Measurements from ENCODE around the gene LRP1B. TPM values are rescaled to one million over a fixed set of nuclear protein-coding genes. Genes with fewer than 3 reads are reported as not detected.
A peak's percentile ranks its signal among the peaks of the same experiment; 100 is the strongest.

Gene LRP1B
- total RNA-seq, 6 experiments from 2014 or later = 0.06 to 1.7 (median 0.15) TPM; not detected in 1

DNA sequence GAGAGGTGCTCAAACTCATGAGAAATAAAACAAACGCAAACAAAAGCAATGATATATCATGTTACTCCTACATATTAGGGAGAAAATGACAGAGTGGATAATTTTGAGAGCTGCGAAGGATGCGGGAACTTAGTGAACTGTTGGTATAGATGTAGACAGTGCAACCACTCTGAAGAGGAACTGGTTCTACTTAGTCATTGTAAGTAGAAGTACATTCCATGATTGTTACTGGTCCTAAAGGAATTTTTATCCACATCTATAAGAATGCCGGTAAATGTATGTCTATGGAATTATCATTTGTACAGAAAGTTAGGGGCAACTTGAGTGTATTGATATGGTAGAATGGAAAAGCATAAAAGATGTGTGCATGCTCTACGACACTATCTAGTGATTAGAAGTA lies 1238.4 kb downstream of the LRP1B start:
- DNase-seq = no peak
- 73% methylated on average over 5 of the region's 5 CpGs for WGBS (ENCODE audit: insufficient coverage, low coverage, low lambda C conversion rate, missing lambda C conversion rate)
- Histone ChIP-seq H3K27ac (no peak overlapping the region), H3K9me3 (no peaks in the 10 kb centered on the region), H3K27me3 (no peaks in the 10 kb centered on the region), H3K36me3 (no peaks in the 10 kb centered on the region), H3K4me1 (no peaks in the 10 kb centered on the region), H3K4me3 (no peak overlapping the region)
- no peak for ATAC-seq
- intact Hi-C loops (cut with DNase I) = no loop called here
- TF ChIP-seq POLR2A (IDR thresholded peaks at IDR 0.05) = no peak
- TF ChIP-seq, protein P1, sequence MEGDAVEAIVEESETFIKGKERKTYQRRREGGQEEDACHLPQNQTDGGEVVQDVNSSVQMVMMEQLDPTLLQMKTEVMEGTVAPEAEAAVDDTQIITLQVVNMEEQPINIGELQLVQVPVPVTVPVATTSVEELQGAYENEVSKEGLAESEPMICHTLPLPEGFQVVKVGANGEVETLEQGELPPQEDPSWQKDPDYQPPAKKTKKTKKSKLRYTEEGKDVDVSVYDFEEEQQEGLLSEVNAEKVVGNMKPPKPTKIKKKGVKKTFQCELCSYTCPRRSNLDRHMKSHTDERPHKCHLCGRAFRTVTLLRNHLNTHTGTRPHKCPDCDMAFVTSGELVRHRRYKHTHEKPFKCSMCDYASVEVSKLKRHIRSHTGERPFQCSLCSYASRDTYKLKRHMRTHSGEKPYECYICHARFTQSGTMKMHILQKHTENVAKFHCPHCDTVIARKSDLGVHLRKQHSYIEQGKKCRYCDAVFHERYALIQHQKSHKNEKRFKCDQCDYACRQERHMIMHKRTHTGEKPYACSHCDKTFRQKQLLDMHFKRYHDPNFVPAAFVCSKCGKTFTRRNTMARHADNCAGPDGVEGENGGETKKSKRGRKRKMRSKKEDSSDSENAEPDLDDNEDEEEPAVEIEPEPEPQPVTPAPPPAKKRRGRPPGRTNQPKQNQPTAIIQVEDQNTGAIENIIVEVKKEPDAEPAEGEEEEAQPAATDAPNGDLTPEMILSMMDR (IDR thresholded peaks at IDR 0.05) = no peak

DNA sequence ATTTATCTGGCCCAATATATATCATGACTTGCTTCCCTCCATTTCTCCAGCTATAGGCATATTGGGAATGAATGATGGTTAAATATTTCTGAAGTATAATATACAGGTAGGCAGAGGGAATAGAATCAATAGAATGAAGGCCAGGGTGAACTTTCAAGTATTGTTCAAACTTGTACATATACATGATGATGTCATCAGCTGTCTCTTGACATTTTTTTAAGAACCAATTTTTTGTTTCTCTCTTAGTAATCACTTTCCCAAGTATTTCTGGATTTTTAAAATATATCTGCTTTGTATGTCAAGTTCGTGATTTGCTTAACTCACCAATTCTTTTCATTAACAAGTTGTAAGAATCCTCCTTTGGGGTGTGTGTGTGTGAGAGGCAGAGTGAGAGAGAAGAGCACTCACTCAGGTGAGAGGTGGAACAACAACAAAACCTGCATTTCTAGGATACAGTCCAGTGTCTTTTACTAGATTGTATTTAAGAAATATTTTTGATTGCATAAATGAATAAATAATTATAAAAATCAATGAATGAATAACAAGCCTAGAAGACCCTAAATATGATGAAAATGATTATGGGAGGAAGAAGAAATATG lies 1239.1 kb downstream of the LRP1B start:
- Histone ChIP-seq H3K4me3 (no peak overlapping the region), H3K27ac (no peak overlapping the region), H3K36me3 (no peaks in the 10 kb centered on the region), H3K9me3 (no peaks in the 10 kb centered on the region), H3K4me1 (no peaks in the 10 kb centered on the region), H3K27me3 (no peaks in the 10 kb centered on the region)
- ATAC-seq (no peak), DNase-seq (no peak)
- intact Hi-C loops (cut with DNase I) = no loop called here
- TF ChIP-seq POLR2A (IDR thresholded peaks at IDR 0.05) = no peak
- TF ChIP-seq, protein P1 (IDR thresholded peaks at IDR 0.05) = peak in 3 of 4 donors; percentile 12 to 23 (median 17)
- 18% methylated on average over 1 of the region's 1 CpG for WGBS (ENCODE audit: insufficient coverage, low coverage, low lambda C conversion rate, missing lambda C conversion rate)

DNA sequence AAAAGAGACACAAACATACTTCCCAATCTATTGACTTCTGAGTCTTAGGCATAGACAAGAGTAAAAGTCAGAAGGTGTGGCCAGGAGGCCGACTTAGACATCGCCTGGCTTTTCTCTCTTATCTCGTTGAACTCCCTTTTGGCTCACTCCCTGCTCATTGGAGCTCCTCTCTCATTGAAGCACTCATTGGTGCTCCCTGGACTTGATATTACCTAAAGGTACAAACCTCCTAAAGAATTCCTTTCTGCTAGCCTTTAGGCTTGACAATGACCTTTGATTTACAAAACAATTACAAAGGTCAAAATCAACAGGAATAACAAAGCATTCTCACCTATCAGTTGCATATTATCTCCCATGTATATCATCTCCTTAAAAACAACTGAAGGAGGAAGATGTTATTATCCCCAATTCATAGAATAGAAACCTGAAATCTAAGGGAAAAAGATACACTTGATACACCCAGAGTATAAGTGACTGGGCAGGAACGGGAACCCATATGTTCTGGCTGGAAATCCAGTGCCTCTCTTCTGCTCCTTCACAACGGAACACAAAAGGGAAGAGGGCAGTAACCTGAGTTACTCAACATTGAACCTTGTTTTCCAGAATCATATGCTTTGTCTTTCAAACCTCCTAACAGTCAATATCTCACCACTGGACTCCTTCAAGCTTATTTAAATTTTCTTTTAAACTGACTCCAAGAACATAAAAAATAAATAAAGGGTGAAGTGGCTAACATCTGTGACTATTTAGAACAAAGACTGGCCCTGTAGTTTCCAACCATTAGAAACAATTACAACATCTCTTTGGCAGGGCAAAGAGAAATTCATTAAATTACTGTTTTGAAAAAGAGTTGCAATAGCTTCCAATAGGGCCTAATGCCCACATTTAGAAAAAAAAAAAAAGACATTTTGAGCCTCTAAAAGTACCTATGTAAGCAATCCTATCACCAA lies 1247.9 kb downstream of the LRP1B start:
- H3K36me3 ChIP-seq = no peaks in the 10 kb centered on the region
- no peaks in the 10 kb centered on the region for H3K4me1 ChIP-seq
- DNase-seq = no peak
- no peaks in the 10 kb centered on the region for H3K9me3 ChIP-seq
- H3K4me3 ChIP-seq = no peak overlapping the region
- no peak overlapping the region for H3K27ac ChIP-seq
- H3K27me3 ChIP-seq = no peaks in the 10 kb centered on the region
- intact Hi-C loops (cut with DNase I) = no loop called here
- no peak for TF ChIP-seq POLR2A (IDR thresholded peaks at IDR 0.05)
- TF ChIP-seq, protein P1 (IDR thresholded peaks at IDR 0.05) = no peak
- 82% methylated on average over 4 of the region's 5 CpGs for WGBS (ENCODE audit: insufficient coverage, low coverage, low lambda C conversion rate, missing lambda C conversion rate)
- ATAC-seq = no peak

DNA sequence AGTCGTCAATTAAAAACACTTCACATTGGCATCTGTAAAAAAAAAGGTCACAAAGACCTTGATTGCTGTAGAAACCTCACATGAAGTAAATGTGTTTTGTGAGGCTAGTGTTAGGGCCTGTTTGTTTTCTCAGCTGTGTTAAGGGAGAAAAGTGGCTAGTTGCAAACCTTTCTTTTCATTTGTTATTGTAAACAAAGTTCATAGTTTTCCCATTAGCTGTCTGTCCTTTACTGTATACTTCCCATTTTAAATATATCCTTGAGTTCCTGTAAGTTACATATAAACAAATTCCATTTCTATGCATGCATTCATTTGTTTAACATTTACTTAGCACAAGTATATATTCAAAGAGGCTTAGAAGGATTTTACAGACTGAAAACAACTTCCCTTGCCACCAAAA lies 1250.2 kb downstream of the LRP1B start:
- Histone ChIP-seq H3K4me3 (no peak overlapping the region), H3K4me1 (no peaks in the 10 kb centered on the region), H3K27me3 (no peaks in the 10 kb centered on the region), H3K36me3 (no peaks in the 10 kb centered on the region), H3K9me3 (no peaks in the 10 kb centered on the region), H3K27ac (no peak overlapping the region)
- no peak for DNase-seq
- intact Hi-C loops (cut with DNase I) = no loop called here
- no peak for TF ChIP-seq POLR2A (IDR thresholded peaks at IDR 0.05)
- TF ChIP-seq, protein P1 (IDR thresholded peaks at IDR 0.05) = no peak
- no peak for ATAC-seq
- WGBS (ENCODE audit: insufficient coverage, low coverage, low lambda C conversion rate, missing lambda C conversion rate) = 67% methylated on average over 1 of the region's 1 CpG

Measured in right lobe of liver (tissue), 6 donors.